Activated CD8-positive, alpha-beta memory T cell treated with anti-CD3 and anti-CD28 coated beads, Interleukin-2, amount 50 U/mL, for 1 hour (primary cell): ENCODE results near the gene ASCC1.
A peak's percentile ranks its signal among the peaks of the same experiment; 100 is the strongest.

ENCODE experiments used
- DNase-seq: peaks from one replicate; pipeline ENCODE4 v3.0.0-alpha.2; 2020; ENCODE audit errors: extremely low read depth

ASCC1 gene

GRCh38 chr10:72098836-72099599 lies 117.1 kb downstream of the ASCC1 start:
- no peak for DNase-seq

GRCh38 chr10:72098301-72098835 lies 117.7 kb downstream of the ASCC1 start:
- DNase-seq, result no peak

GRCh38 chr10:72097448-72098300 lies 118.4 kb downstream of the ASCC1 start:
- no peak for DNase-seq

- DNase-seq, result no peak
Measured at GRCh38 chr10:72096115-72097000, 119.7 kb downstream of the ASCC1 start.

DNA sequence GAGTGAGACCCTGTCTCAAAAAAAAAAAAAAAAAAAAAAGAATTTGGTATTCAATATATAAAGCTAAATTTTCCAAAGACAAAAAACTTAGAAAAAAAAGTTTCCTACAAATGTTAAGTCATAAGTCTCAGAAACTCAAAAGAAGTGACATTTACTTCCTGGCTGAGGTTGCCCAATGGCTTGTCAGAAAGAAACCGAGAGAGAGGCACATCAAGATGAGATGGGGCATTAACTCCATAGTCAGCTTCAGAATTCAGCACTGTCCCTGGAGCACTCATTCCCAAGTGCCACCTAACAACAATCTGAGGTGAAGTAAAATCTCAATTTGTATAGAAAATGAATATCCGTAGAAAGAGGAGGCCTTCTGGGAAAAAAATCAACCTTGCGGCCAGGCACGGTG lies 120.9 kb downstream of the ASCC1 start:
- DNase-seq, result no peak

DNA sequence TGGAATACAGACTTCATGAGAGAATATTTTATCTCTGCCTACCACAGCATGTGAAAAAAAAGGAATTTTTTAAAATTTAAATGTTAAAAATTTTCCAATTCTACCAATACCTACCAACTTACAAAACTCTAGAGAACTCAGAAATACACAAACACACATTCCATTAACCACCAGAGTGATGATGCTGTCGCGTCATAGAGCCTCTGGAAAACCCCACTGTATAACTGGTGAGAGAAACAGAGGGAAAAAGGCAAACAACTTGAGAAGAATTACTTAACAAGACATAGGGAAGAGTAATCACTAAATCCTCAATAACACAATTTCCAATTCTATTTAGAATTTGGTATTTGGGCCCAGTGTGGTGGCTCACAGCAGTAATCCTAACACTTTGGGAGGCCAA lies 121.5 kb downstream of the ASCC1 start:
- DNase-seq, result no peak

DNA sequence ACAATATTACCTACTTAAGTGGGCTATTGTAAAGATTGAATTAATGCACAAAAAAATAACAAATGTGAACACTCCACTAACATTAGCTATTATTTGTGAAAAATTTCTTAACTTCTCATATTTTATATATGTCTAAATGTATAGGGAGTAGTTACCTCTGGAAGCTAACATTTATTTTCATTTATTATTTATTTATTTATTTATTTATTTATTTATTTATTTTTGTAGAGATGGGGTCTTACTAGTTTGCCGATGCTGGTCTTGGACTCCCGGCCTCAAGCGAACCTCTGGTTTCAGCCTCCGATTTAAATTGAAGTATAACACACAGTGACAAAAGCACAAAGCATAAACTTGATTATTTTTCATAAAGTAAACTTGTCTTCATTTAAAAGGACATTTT lies 122.6 kb downstream of the ASCC1 start:
- DNase-seq, result no peak

DNA sequence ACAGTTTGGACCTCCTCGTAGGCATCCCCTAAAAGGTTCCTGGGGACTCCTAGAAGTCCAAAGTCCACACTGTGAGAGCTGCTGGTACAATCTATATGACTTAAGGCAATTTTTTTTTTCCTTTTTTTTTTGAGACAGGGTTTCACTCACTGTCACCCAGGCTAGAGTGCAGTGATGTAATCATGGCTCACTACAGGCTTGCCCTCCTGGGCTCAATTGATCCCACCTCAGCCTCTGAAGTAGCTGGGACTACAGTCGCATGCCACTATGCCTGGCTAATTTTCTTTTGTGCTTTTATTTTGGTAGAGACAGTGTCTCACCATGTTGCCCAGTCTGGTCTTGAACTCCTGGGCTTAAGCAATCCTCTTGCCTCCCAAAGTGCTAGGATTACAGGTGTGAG lies 123.1 kb downstream of the ASCC1 start:
- no peak for DNase-seq

GRCh38 chr10:72092171-72092924 lies 123.7 kb downstream of the ASCC1 start:
- no peak for DNase-seq

- DNase-seq, result no peak
Measured at GRCh38 chr10:72090326-72090725, 125.8 kb downstream of the ASCC1 start.

DNA sequence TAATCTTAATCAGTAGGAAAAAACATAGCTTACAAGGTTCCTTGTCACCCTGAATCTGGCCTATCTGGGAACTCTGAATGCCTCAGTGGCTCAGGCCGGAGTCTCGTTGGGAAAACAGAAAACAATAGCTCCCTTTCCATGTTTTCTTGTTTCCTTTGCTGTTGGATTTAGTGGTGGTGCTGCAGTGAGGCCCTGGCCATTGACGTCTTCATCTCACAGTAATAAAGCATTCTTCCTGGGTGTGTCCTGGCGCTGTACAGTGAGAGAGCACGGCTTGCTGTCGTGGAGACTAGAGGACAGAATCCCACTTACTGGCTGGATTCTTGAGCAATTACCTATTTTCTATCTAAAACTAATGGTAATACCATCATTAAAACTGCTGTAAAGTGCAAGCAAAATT lies 126.5 kb downstream of the ASCC1 start:
- DNase-seq, result no peak

GRCh38 chr10:72088889-72089575 lies 127.0 kb downstream of the ASCC1 start:
- DNase-seq, result no peak

GRCh38 chr10:72087969-72088888 lies 127.8 kb downstream of the ASCC1 start, which contains the start of gene SPOCK2:
Gene SPOCK2 (minus strand): TSS chr10:72088551. CDS start chr10:72088328, 223 bp downstream.
- DNase-seq, result peak; percentile 72

DNA sequence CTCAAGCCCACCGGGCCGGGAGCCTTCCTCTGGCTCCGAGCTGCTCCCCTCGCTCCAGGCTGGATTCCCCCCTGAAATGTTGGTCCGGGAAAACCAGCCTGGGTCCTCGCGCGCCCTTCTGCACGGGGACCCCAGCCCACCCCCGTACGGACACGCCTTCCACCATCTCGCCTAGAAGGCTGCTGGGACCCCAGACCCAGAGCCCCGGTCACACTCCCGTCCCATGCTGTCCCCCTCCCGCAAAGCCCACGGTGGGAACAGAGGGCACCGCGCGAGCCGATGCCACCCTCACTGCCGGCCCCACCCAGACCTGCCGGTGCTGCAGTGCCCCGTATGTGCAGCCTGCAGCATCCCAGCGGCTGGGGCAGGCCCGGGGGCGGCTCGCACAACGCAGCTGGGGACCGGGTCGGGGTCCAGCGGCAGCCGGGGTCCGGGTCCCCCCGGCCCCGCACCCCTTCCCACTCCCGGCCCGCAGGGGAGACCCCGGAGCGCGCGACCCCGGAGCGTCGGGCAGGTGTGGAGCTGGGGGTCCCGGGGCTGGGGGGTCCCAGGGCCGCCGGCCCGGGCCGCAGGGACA lies 128.6 kb downstream of the ASCC1 start:
- no peak for DNase-seq

GRCh38 chr10:72086466-72087391 lies 129.3 kb downstream of the ASCC1 start:
- DNase-seq, result no peak

- no peak for DNase-seq
Measured at GRCh38 chr10:72085864-72086465, 130.1 kb downstream of the ASCC1 start.

GRCh38 chr10:72085166-72085565 lies 130.9 kb downstream of the ASCC1 start:
- no peak for DNase-seq
